ENCODE results near the gene NLK. TPM values are rescaled to one million over a fixed set of nuclear protein-coding genes. Genes with fewer than 3 reads are reported as not detected.
"Not testable (repeated sequence)": the region's sequence is repeated elsewhere in the genome, so short reads cannot be mapped to it uniquely, and the experiment has no call there.

Gene NLK
- total RNA-seq, 4 donors from 2014 or later = 7.7 to 20.8 (median 11.5) TPM

DNA sequence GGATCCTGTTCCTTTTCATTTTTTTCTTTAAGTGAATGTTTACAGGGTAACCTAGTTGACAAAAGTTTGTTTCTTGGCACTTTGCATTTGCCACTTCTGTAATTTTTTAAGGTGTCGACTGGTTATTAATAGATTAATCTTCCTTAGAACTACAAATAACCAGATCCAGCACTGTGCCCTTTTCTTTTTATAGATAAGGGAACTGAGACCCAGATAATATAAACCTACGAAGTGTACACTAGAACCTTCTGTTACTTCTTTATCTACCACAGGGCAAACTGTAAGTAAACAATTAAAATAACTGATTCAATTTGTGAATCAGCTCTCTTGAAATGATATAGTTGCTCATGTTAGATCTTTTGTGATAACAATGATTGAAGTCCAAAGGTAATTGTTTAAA lies 55.4 kb downstream of the NLK start:
- TF ChIP-seq, protein P1, sequence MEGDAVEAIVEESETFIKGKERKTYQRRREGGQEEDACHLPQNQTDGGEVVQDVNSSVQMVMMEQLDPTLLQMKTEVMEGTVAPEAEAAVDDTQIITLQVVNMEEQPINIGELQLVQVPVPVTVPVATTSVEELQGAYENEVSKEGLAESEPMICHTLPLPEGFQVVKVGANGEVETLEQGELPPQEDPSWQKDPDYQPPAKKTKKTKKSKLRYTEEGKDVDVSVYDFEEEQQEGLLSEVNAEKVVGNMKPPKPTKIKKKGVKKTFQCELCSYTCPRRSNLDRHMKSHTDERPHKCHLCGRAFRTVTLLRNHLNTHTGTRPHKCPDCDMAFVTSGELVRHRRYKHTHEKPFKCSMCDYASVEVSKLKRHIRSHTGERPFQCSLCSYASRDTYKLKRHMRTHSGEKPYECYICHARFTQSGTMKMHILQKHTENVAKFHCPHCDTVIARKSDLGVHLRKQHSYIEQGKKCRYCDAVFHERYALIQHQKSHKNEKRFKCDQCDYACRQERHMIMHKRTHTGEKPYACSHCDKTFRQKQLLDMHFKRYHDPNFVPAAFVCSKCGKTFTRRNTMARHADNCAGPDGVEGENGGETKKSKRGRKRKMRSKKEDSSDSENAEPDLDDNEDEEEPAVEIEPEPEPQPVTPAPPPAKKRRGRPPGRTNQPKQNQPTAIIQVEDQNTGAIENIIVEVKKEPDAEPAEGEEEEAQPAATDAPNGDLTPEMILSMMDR (IDR thresholded peaks at IDR 0.05) = no peak
- no peak for TF ChIP-seq EP300 (IDR thresholded peaks at IDR 0.05)
- TF ChIP-seq POLR2A (IDR thresholded peaks at IDR 0.05) = no peak
- TF ChIP-seq POLR2AphosphoS5 (IDR thresholded peaks at IDR 0.05) = no peak
- H3K36me3 ChIP-seq = no peaks in the 10 kb centered on the region
- WGBS = 82% methylated on average over 2 of the region's 2 CpGs
- H3K9me3 ChIP-seq = no peaks in the 10 kb centered on the region
- H3K27me3 ChIP-seq = no peaks in the 10 kb centered on the region
- no peaks in the 10 kb centered on the region for H3K4me1 ChIP-seq
- DNase-seq (ENCODE audit: low spot score in 2 of 2) = no peak
- no peak overlapping the region for H3K4me3 ChIP-seq
- H3K27ac ChIP-seq = no peak overlapping the region

DNA sequence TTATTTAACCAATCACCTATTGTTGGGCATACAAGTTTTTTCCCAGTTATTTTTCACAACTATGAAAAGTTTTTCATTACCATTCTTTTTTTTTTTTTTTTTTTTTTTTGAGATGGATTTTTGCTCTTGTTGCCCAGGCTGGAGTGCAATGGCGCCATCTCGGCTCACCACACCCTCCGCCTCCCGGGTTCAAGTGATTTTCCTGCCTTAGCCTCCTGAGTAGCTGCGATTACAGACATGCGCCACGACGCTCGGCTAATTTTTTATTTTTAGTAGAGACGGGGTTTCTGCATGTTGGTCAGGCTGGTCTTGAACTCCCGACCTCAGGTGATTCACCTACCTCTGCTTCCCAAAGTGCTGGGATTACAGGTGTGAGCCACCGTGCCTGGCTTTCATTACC lies 56.1 kb downstream of the NLK start:
- WGBS = 95% methylated on average over 12 of the region's 12 CpGs
- H3K27ac ChIP-seq; H3K4me1 ChIP-seq; DNase-seq (ENCODE audit: low spot score in 2 of 2); H3K9me3 ChIP-seq; H3K4me3 ChIP-seq; H3K27me3 ChIP-seq; H3K36me3 ChIP-seq: not testable (repeated sequence)

DNA sequence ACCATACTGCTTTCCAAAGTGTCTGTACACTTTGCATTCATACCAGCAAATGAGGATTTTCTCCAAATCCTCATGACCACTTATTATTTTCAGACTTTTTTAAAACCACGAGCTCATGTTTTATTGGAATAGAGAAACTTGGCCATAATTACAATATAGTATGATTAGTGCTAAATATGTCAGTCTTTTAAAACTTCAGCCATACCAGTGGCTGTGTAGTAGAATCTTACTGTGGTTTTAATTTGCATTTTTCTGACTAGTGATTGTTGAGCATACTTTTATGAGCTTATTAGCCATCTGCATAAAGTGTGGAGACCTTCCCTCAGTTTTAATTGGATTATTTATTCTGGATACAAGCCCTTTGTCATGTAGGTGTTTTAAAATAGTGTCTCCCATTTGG lies 57.8 kb downstream of the NLK start:
- whole genome bisulfite sequencing = 91% methylated on average over 1 of the region's 1 CpG
- TF ChIP-seq POLR2AphosphoS5 (IDR thresholded peaks at IDR 0.05) (no peak), POLR2A (IDR thresholded peaks at IDR 0.05) (no peak), EP300 (IDR thresholded peaks at IDR 0.05) (no peak)
- TF ChIP-seq, protein P1 (IDR thresholded peaks at IDR 0.05) = no peak
- Histone ChIP-seq H3K27me3 (no peaks in the 10 kb centered on the region), H3K36me3 (no peaks in the 10 kb centered on the region), H3K27ac (no peak overlapping the region), H3K4me3 (no peak overlapping the region), H3K9me3 (no peaks in the 10 kb centered on the region), H3K4me1 (no peaks in the 10 kb centered on the region)
- no peak for DNase-seq (ENCODE audit: low spot score in 2 of 2)

DNA sequence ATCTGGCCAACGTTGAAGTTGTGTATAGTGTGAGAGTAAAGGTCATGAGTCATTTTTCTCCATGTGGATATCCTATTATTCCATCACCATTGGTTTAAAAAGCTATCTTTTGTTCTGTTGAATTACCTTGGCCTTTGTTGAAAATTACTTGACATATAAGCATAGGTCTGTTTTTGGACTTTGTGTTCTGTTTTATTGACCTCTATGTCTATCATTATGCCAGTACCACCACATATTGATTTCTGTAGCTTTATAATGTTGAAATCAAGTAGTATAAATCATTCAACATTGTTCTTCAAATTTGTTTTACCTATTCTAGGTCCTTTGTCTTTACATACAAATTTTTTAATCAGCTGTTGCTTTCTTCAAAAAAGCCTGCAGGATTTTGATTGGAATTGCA lies 58.5 kb downstream of the NLK start:
- no peaks in the 10 kb centered on the region for H3K4me1 ChIP-seq
- 83% methylated on average over 1 of the region's 1 CpG for WGBS
- H3K4me3 ChIP-seq = no peak overlapping the region
- no peaks in the 10 kb centered on the region for H3K27me3 ChIP-seq
- no peak for DNase-seq (ENCODE audit: low spot score in 2 of 2)
- no peaks in the 10 kb centered on the region for H3K36me3 ChIP-seq
- no peaks in the 10 kb centered on the region for H3K9me3 ChIP-seq
- TF ChIP-seq EP300 (IDR thresholded peaks at IDR 0.05) (no peak), POLR2A (IDR thresholded peaks at IDR 0.05) (no peak), POLR2AphosphoS5 (IDR thresholded peaks at IDR 0.05) (no peak)
- TF ChIP-seq, protein P1 (IDR thresholded peaks at IDR 0.05) = no peak
- no peak overlapping the region for H3K27ac ChIP-seq

DNA sequence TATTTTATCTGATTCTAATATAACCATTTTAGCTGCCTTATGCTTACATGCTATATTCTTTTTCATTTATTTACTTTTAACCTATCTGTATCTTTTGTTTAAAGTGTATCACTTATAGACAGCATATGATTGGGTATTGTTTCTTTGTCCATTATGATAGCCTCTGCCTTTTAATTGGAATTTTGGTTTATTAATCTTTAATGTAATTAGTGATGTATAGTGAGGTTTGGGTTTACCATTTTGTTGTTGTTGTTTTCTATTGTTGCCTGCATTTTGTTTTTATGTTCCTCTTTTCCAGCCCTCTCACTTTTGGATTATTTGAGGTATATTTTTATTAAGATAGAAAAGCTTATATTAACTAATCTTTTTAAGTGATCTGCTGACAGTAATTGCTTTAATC lies 59.4 kb downstream of the NLK start:
- Histone ChIP-seq H3K27me3 (no peaks in the 10 kb centered on the region), H3K36me3 (no peaks in the 10 kb centered on the region), H3K9me3 (no peaks in the 10 kb centered on the region), H3K4me1 (no peaks in the 10 kb centered on the region), H3K4me3 (no peak overlapping the region), H3K27ac (no peak overlapping the region)
- no peak for DNase-seq (ENCODE audit: low spot score in 2 of 2)
- TF ChIP-seq POLR2A (IDR thresholded peaks at IDR 0.05) = no peak
- TF ChIP-seq, protein P1 (IDR thresholded peaks at IDR 0.05) = no peak
- TF ChIP-seq POLR2AphosphoS5 (IDR thresholded peaks at IDR 0.05) = no peak

DNA sequence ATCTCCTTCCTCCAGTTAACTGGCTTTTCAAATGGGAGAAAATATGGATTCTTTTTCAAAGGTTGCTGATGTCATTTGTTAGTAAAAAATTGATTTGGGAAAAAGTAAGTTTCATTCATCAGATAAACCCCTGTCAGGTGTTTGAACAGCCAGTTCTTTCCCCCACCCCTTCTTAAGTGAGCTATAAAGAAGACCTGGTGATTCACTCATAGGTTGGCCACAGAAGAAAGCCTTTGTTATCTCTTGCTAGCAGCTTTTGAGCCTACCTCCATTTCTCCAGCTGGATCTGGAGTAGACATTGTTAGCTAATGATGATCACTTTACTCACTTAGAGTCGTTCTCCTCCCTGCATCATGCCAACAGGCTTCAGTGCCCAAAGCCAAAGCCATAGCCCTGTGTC lies 63.0 kb downstream of the NLK start:
- no peak for TF ChIP-seq POLR2A (IDR thresholded peaks at IDR 0.05)
- no peak for TF ChIP-seq POLR2AphosphoS5 (IDR thresholded peaks at IDR 0.05)
- TF ChIP-seq, protein P1 (IDR thresholded peaks at IDR 0.05) = no peak
- TF ChIP-seq EP300 (IDR thresholded peaks at IDR 0.05) = no peak
- 81% methylated on average over 1 of the region's 1 CpG for WGBS
- H3K36me3 ChIP-seq = no peaks in the 10 kb centered on the region
- no peak overlapping the region for H3K4me3 ChIP-seq
- H3K27ac ChIP-seq = no peak overlapping the region
- no peaks in the 10 kb centered on the region for H3K4me1 ChIP-seq
- DNase-seq (ENCODE audit: low spot score in 2 of 2) = no peak
- no peaks in the 10 kb centered on the region for H3K9me3 ChIP-seq
- no peaks in the 10 kb centered on the region for H3K27me3 ChIP-seq

All from suprapubic skin (tissue), 4 donors.